Testis (tissue), 5 donors: Measurements from ENCODE around the gene SLC4A11. TPM values are rescaled to one million over a fixed set of nuclear protein-coding genes. Genes with fewer than 3 reads are reported as not detected.

ENCODE experiments used
- DNase-seq: peaks from one replicate; pipeline ENCODE4 v3.0.0-alpha.2; 2019
- H3K27ac ChIP-seq, 2 donors: fragments of 200-600 bp; sonication (generic); one replicate each; pipeline ENCODE4 v1.5.1; 2019
- H3K27me3 ChIP-seq: fragments of 200-600 bp; sonication (generic); one replicate; pipeline ENCODE4 v1.5.1; 2019
- H3K36me3 ChIP-seq: fragments of 200-600 bp; sonication (generic); one replicate; pipeline ENCODE4 v1.5.1; 2017; ENCODE audit warnings: low read depth; ENCODE audit errors: missing control alignments
- H3K4me1 ChIP-seq: fragments of 200-600 bp; sonication (generic); one replicate; pipeline ENCODE4 v1.5.1; 2019
- H3K4me3 ChIP-seq, 2 donors: fragments of 200-600 bp; sonication (generic); one replicate each; pipeline ENCODE4 v1.5.1; 2017 to 2019
- H3K9me3 ChIP-seq: fragments of 200-600 bp; sonication (generic); one replicate; pipeline ENCODE4 v1.5.1; 2017
- POLR2A ChIP-seq: fragments of 450-650 bp; IDR thresholded peaks from one replicate; pipeline ENCODE4 v1.6.1; 2017; ENCODE audit warnings: antibody characterized with exemption, mild to moderate bottlenecking, moderate library complexity
- WGBS, 2 donors: methylation state at CpG; one replicate each; pipeline ENCODE4 v1.1.5; 2018; 5-methylcytosine and 5-hydroxymethylcytosine counted together
- intact Hi-C: fragments of 100-400 bp; cut with DNase I; formaldehyde crosslinking; loops from one replicate; pipeline ENCODE4 v1.15.1; 2023; ENCODE audit warnings: low total_unique reads
- long read RNA-seq, 2 donors: transcript quantifications; one replicate each; lab custom pipeline, GENCODE V29; 2026
- polyA plus RNA-seq: library from polyadenylated mRNA; stranded (reverse); fragments of 350-450 nt; fragmentation: Illumina TruSeq; extraction: RNeasy Lipid Tissue Mini Kit (QIAGEN cat#74804); gene quantifications from one replicate; pipeline ENCODE4 v1.2.3, GENCODE V29; 2014; ENCODE audit warnings: low read depth, low replicate concordance; ENCODE audit not compliant: insufficient read depth
- total RNA-seq, 2 donors: library from RNA; depleted of rRNA; stranded (reverse); fragments of >200 nt; gene quantifications; one replicate each; pipeline ENCODE4 v1.2.3, GENCODE V29; 2016
- TF ChIP-seq, protein P1 (sequence below), 3 experiments: fragments of 450-650 bp in 2 of 3; fragments of 200-600 bp in 1 of 3; sonication (generic) in 1 of 3; IDR thresholded peaks; one replicate each; pipeline ENCODE4 v1.5.1; 2016 to 2019; ENCODE audit warnings: antibody characterized with exemption in 3 of 3, mild to moderate bottlenecking in 2 of 3, moderate library complexity in 1 of 3

The SLC4A11 gene
- 10 to 100 TPM in 1 of 2 donors, 1 to 10 TPM in 1; 9.2 to 10.7 TPM for total RNA-seq
- polyA plus RNA-seq = 10.7 TPM
- long read RNA-seq, donor 1, partial matches to known transcripts = 0 of 2 reads
- long read RNA-seq, donor 1, other reads (novel, unspliced or antisense) = 0 of 2 reads
- long read RNA-seq, donor 2 = 0 reads

DNA sequence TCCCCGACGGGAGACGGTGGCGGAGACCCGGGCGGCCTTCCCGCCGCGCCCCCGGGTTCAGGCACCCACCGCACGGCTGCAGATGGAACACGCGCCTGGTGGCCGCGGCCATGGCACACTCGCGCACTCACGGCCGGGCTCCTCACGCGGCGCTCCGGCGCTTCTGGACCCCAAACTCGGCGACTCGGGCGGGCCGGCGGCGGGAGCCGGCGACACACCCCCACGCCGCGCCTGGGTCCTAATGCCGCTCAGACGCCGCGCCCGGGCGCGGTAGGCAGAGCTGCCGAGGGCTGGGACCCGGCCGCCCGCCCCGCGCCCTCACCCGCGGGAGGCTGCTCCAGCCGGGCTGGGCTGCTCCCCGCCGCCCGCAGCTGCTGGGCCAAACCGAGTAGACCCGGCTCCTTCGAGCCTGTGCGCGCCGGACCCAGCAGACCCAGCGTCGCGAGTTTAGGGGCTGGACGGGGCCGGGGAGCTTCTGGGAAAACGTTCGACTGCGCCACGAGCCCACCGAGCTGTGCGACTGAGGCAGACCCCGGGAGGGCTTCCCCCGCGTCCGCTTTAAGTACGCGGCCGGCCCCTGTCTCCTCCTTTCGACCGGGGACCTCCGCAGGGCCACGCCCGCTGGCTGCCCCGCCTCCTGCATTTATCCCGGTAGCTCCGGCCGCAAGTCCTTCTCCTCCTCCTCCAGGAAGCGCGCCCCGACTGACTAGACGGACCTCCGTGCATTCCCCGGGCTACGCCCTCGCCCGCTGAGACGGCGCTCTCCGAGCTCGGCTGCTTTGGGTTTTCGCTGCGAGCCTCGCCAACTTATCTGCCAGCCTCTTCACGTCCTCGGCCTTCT is at the start of gene SLC4A11:
TSS of gene SLC4A11 (minus strand) at position 165 of the 841 bp plus-strand sequence. CDS start at position 112, 53 bp downstream.
- no peaks in the 10 kb centered on the region for H3K9me3 ChIP-seq
- intact Hi-C loops = no loop called here
- H3K27me3 ChIP-seq = no peaks in the 10 kb centered on the region
- no peaks in the 10 kb centered on the region for H3K36me3 ChIP-seq
- peak within 1 kb of the TSS; percentile 66 to 67 for H3K4me3 ChIP-seq
- peaks cover 11% of the 10 kb centered on the region for H3K4me1 ChIP-seq
- peak within 1 kb of the TSS in 1 of 2 donors; percentile 19 for H3K27ac ChIP-seq
- peak; percentile 44 for DNase-seq
- no peak for TF ChIP-seq POLR2A
- TF ChIP-seq, protein P1, sequence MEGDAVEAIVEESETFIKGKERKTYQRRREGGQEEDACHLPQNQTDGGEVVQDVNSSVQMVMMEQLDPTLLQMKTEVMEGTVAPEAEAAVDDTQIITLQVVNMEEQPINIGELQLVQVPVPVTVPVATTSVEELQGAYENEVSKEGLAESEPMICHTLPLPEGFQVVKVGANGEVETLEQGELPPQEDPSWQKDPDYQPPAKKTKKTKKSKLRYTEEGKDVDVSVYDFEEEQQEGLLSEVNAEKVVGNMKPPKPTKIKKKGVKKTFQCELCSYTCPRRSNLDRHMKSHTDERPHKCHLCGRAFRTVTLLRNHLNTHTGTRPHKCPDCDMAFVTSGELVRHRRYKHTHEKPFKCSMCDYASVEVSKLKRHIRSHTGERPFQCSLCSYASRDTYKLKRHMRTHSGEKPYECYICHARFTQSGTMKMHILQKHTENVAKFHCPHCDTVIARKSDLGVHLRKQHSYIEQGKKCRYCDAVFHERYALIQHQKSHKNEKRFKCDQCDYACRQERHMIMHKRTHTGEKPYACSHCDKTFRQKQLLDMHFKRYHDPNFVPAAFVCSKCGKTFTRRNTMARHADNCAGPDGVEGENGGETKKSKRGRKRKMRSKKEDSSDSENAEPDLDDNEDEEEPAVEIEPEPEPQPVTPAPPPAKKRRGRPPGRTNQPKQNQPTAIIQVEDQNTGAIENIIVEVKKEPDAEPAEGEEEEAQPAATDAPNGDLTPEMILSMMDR (IDR thresholded peaks at IDR 0.05) = no peak
- WGBS, 2 donors = 1 to 3% methylated on average over 22 to 77 of the region's 107 CpGs

DNA sequence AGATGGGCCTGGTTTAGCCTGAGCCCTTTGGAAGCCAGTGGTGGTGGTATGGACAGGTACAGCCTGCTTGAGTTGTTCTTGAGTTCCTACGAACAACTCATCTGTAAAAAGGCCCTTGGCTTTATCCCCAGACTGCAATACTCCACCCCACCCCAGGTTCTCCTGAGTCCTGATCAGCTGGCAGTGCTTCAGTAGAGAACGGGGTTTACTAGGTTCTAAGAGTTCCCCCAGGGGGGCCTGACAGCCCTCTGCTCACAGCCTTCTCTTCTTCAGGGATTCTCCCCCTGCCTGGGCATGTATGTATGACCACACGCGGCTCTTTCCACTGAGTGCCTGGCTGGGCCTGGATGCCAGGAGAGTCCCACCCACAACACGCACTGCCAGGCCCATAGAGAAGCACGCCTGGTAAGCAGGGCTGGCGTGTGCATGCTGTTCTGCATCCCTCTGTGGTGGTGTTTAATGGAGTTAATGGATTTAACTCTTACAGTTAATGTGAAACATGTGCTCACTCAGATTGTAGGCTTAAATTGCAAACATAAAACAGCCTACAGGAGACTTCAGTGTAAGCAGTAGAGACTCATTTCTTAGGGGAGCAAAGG is 44.3 kb upstream of the SLC4A11 start:
- Histone ChIP-seq H3K4me3 (no peak overlapping the region), H3K36me3 (no peaks in the 10 kb centered on the region), H3K27me3 (no peaks in the 10 kb centered on the region), H3K9me3 (no peaks in the 10 kb centered on the region), H3K27ac (no peak overlapping the region), H3K4me1 (no peaks in the 10 kb centered on the region)
- TF ChIP-seq POLR2A = no peak
- TF ChIP-seq, protein P1 (IDR thresholded peaks at IDR 0.05) = no peak
- intact Hi-C loops = no loop called here
- DNase-seq = no peak
- WGBS, 2 donors = 91 to 92% methylated on average over 5 to 7 of the region's 7 CpGs

- no peaks in the 10 kb centered on the region for H3K36me3 ChIP-seq
- 95 to 97% methylated on average over 6 of the region's 6 CpGs for WGBS, 2 donors
- no peak for DNase-seq
- H3K27ac ChIP-seq = no peak overlapping the region
- H3K4me1 ChIP-seq = no peaks in the 10 kb centered on the region
- intact Hi-C loops = no loop called here
- TF ChIP-seq, protein P1 (IDR thresholded peaks at IDR 0.05) = no peak
- no peak for TF ChIP-seq POLR2A
- no peak overlapping the region for H3K4me3 ChIP-seq
- H3K9me3 ChIP-seq = no peaks in the 10 kb centered on the region
- no peaks in the 10 kb centered on the region for H3K27me3 ChIP-seq
These were observed 43.6 kb upstream of the SLC4A11 start for GRCh38 chr20:3282271-3283221.

DNA sequence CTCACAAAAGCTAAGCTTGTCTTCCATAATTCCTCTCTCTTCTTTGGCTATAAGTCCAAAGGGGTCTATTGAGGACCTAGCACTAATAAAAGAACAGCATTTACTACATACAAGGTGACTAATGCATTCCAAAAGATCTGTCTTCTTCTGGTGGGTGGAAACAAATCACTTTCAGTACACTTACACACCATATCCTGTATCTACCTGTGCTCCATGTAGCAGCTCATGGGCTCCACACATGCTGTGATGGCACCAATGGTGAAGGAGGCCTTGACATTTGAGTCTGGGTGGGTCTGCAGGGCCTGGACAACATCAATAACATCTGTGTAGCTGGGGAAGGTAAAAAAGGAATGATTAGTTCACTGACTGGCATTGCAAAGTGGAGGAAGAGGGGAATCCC is 42.4 kb upstream of the SLC4A11 start:
- Histone ChIP-seq H3K36me3 (no peaks in the 10 kb centered on the region), H3K9me3 (no peaks in the 10 kb centered on the region), H3K4me3 (no peak overlapping the region), H3K27ac (no peak overlapping the region), H3K4me1 (no peaks in the 10 kb centered on the region), H3K27me3 (no peaks in the 10 kb centered on the region)
- intact Hi-C loops = no loop called here
- TF ChIP-seq, protein P1 (IDR thresholded peaks at IDR 0.05) = no peak
- TF ChIP-seq POLR2A = no peak
- no peak for DNase-seq
